DND-41 (cell line): ENCODE measurements around the gene RBM34.

Source experiments
- EZH2 ChIP-seq: IDR thresholded peaks from 3 replicates; pipeline ENCODE4 v1.6.1; 2012; ENCODE audit warnings: borderline replicate concordance, low read depth, mild to moderate bottlenecking, moderate library complexity, low read length, inconsistent platforms; ENCODE audit not compliant: severe bottlenecking
- TF ChIP-seq, protein P1 (sequence below): IDR thresholded peaks from 2 replicates; pipeline ENCODE4 v1.5.1; 2012; ENCODE audit warnings: borderline replicate concordance, low read length, moderate library complexity, mild to moderate bottlenecking; ENCODE audit not compliant: poor library complexity, severe bottlenecking; ENCODE audit errors: extremely low read depth

DNA sequence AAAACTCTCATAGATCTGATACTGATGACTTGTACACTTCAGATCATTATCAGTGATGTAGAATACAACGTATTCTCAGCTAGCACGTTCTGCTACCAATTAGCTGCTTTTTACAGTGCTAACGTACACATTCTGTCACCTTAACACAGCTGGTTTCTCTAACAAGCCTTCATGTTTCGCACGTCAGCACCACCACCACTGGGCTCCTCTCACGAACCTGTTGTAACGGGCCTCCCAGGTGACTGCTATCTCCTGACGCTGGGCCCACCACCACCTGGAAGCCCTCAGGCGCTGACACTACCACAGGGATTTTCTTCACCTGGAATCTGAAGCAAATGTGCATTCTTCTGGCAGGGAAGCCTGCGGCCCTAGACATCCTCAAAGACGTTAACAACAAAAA is 52.2 kb downstream of the RBM34 start:
- TF ChIP-seq, protein P1, sequence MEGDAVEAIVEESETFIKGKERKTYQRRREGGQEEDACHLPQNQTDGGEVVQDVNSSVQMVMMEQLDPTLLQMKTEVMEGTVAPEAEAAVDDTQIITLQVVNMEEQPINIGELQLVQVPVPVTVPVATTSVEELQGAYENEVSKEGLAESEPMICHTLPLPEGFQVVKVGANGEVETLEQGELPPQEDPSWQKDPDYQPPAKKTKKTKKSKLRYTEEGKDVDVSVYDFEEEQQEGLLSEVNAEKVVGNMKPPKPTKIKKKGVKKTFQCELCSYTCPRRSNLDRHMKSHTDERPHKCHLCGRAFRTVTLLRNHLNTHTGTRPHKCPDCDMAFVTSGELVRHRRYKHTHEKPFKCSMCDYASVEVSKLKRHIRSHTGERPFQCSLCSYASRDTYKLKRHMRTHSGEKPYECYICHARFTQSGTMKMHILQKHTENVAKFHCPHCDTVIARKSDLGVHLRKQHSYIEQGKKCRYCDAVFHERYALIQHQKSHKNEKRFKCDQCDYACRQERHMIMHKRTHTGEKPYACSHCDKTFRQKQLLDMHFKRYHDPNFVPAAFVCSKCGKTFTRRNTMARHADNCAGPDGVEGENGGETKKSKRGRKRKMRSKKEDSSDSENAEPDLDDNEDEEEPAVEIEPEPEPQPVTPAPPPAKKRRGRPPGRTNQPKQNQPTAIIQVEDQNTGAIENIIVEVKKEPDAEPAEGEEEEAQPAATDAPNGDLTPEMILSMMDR = no peak
- no peak for TF ChIP-seq EZH2
